Epithelial cell of proximal tubule (primary cell): ENCODE measurements around the gene CALML6. TPM values are rescaled to one million over a fixed set of nuclear protein-coding genes. Genes with fewer than 3 reads are reported as not detected.

Source experiments
- DNase-seq: peaks from one replicate; pipeline ENCODE4 v3.0.0-alpha.2; 2011; ENCODE audit warnings: low read depth
- H3K4me3 ChIP-seq: 2 replicates; pipeline ENCODE4 v1.5.1; 2011; ENCODE audit warnings: low read depth, mild to moderate bottlenecking, low read length
- CTCF ChIP-seq: conservative IDR thresholded peaks from 2 replicates; pipeline ENCODE4 v1.5.1; 2012; ENCODE audit warnings: low read depth, mild to moderate bottlenecking, low read length
- total RNA-seq: library from RNA; depleted of rRNA; stranded (reverse); fragments of >200 nt; gene quantifications from 2 replicates; pipeline ENCODE4 v1.2.3, GENCODE V29; 2015

CALML6 gene
- total RNA-seq, 1 donor from 2014 or later: not detected

- no peak for DNase-seq
- TF ChIP-seq CTCF: no peak
- H3K4me3 ChIP-seq: no peak overlapping the region
Measured at GRCh38 chr1:1937061-1937460, 22.0 kb downstream of the CALML6 start.

- no peak for TF ChIP-seq CTCF
- DNase-seq: no peak
- no peak overlapping the region for H3K4me3 ChIP-seq
Measured at GRCh38 chr1:1937549-1938275, 22.7 kb downstream of the CALML6 start.

- TF ChIP-seq CTCF: no peak
- no peak for DNase-seq
Measured at GRCh38 chr1:1938276-1938573, 23.2 kb downstream of the CALML6 start.

GRCh38 chr1:1938613-1939295 is 23.7 kb downstream of the CALML6 start:
- no peak for TF ChIP-seq CTCF
- H3K4me3 ChIP-seq: no peak overlapping the region
- DNase-seq: no peak

More at GRCh38 chr1:1938276-1938573, 23.2 kb downstream of the CALML6 start:
- H3K4me3 ChIP-seq: no peak overlapping the region

- no peak for DNase-seq
- no peak for TF ChIP-seq CTCF
- H3K4me3 ChIP-seq: no peak overlapping the region
Measured at GRCh38 chr1:1939296-1940122, 24.4 kb downstream of the CALML6 start.

- no peak for TF ChIP-seq CTCF
- DNase-seq: no peak
- H3K4me3 ChIP-seq: no peak overlapping the region
Measured at GRCh38 chr1:1940123-1940425, 25.0 kb downstream of the CALML6 start.
